ENCODE results near the gene UNC5C.

Gene UNC5C

GRCh38 chr4:95362066-95362465, 186.7 kb downstream of the UNC5C start:
- Histone ChIP-seq H3K4me1 (ENCODE audit: insufficient read depth, low read length) (0 out of 2 replicates have a peak, but pooled peaks cover 3% of the 10 kb centered on the region), H3K36me3 (ENCODE audit: insufficient read depth, low read length) (no peaks in the 10 kb centered on the region), H3K9me3 (ENCODE audit: control insufficient read depth, insufficient read depth, low read length) (no peaks in the 10 kb centered on the region), H3K9ac (ENCODE audit: low read depth, low read length) (no peak overlapping the region)

GRCh38 chr4:95361696-95361965, 187.1 kb downstream of the UNC5C start:
- H3K4me1 ChIP-seq (ENCODE audit: insufficient read depth, low read length), result 0 out of 2 replicates have a peak, but pooled peaks cover 3% of the 10 kb centered on the region
- no peaks in the 10 kb centered on the region for H3K9me3 ChIP-seq (ENCODE audit: control insufficient read depth, insufficient read depth, low read length)
- H3K36me3 ChIP-seq (ENCODE audit: insufficient read depth, low read length), result no peaks in the 10 kb centered on the region
- H3K9ac ChIP-seq (ENCODE audit: low read depth, low read length), result no peak overlapping the region

- no peaks in the 10 kb centered on the region for H3K9me3 ChIP-seq (ENCODE audit: control insufficient read depth, insufficient read depth, low read length)
- H3K4me1 ChIP-seq (ENCODE audit: insufficient read depth, low read length), result 0 out of 2 replicates have a peak, but pooled peaks cover 3% of the 10 kb centered on the region
- no peak overlapping the region for H3K9ac ChIP-seq (ENCODE audit: low read depth, low read length)
- no peaks in the 10 kb centered on the region for H3K36me3 ChIP-seq (ENCODE audit: insufficient read depth, low read length)
Measured at GRCh38 chr4:95360906-95361695, 187.7 kb downstream of the UNC5C start.

GRCh38 chr4:95360256-95360903, 188.4 kb downstream of the UNC5C start:
- Histone ChIP-seq H3K36me3 (ENCODE audit: insufficient read depth, low read length) (no peaks in the 10 kb centered on the region), H3K9ac (ENCODE audit: low read depth, low read length) (no peak overlapping the region), H3K4me1 (ENCODE audit: insufficient read depth, low read length) (0 out of 2 replicates have a peak, but pooled peaks cover 3% of the 10 kb centered on the region), H3K9me3 (ENCODE audit: control insufficient read depth, insufficient read depth, low read length) (no peaks in the 10 kb centered on the region; the same call in 1 of the 2 replicates)

GRCh38 chr4:95358421-95358820, 190.4 kb downstream of the UNC5C start:
- Histone ChIP-seq H3K4me1 (ENCODE audit: insufficient read depth, low read length) (0 out of 2 replicates have a peak, but pooled peaks cover 3% of the 10 kb centered on the region), H3K9me3 (ENCODE audit: control insufficient read depth, insufficient read depth, low read length) (no peaks in the 10 kb centered on the region; the same call in 1 of the 2 replicates), H3K36me3 (ENCODE audit: insufficient read depth, low read length) (no peaks in the 10 kb centered on the region), H3K9ac (ENCODE audit: low read depth, low read length) (no peak overlapping the region)

GRCh38 chr4:95355021-95355420, 193.8 kb downstream of the UNC5C start:
- no peaks in the 10 kb centered on the region; the same call in 1 of the 2 replicates for H3K9me3 ChIP-seq (ENCODE audit: control insufficient read depth, insufficient read depth, low read length)
- no peaks in the 10 kb centered on the region for H3K36me3 ChIP-seq (ENCODE audit: insufficient read depth, low read length)
- H3K9ac ChIP-seq (ENCODE audit: low read depth, low read length), result no peak overlapping the region
- H3K4me1 ChIP-seq (ENCODE audit: insufficient read depth, low read length), result no peaks in the 10 kb centered on the region

GRCh38 chr4:95348418-95348817, 200.4 kb downstream of the UNC5C start:
- Histone ChIP-seq H3K9ac (ENCODE audit: low read depth, low read length) (no peak overlapping the region), H3K36me3 (ENCODE audit: insufficient read depth, low read length) (no peaks in the 10 kb centered on the region), H3K9me3 (ENCODE audit: control insufficient read depth, insufficient read depth, low read length) (no peaks in the 10 kb centered on the region), H3K4me1 (ENCODE audit: insufficient read depth, low read length) (no peaks in the 10 kb centered on the region)

- H3K9ac ChIP-seq (ENCODE audit: low read depth, low read length), result no peak overlapping the region
- H3K4me1 ChIP-seq (ENCODE audit: insufficient read depth, low read length), result no peaks in the 10 kb centered on the region
- H3K9me3 ChIP-seq (ENCODE audit: control insufficient read depth, insufficient read depth, low read length), result no peaks in the 10 kb centered on the region
Measured at GRCh38 chr4:95343235-95343634, 205.5 kb downstream of the UNC5C start.

GRCh38 chr4:95340191-95340590, 208.6 kb downstream of the UNC5C start:
- Histone ChIP-seq H3K4me1 (ENCODE audit: insufficient read depth, low read length) (no peaks in the 10 kb centered on the region), H3K9ac (ENCODE audit: low read depth, low read length) (no peak overlapping the region), H3K9me3 (ENCODE audit: control insufficient read depth, insufficient read depth, low read length) (no peaks in the 10 kb centered on the region), H3K36me3 (ENCODE audit: insufficient read depth, low read length) (no peaks in the 10 kb centered on the region)

More at GRCh38 chr4:95343235-95343634, 205.5 kb downstream of the UNC5C start:
- no peaks in the 10 kb centered on the region for H3K36me3 ChIP-seq (ENCODE audit: insufficient read depth, low read length)

GRCh38 chr4:95325665-95326064, 223.1 kb downstream of the UNC5C start:
- Histone ChIP-seq H3K9me3 (ENCODE audit: control insufficient read depth, insufficient read depth, low read length) (no peaks in the 10 kb centered on the region), H3K36me3 (ENCODE audit: insufficient read depth, low read length) (no peaks in the 10 kb centered on the region), H3K4me1 (ENCODE audit: insufficient read depth, low read length) (no peaks in the 10 kb centered on the region), H3K9ac (ENCODE audit: low read depth, low read length) (no peak overlapping the region)

- H3K9me3 ChIP-seq (ENCODE audit: control insufficient read depth, insufficient read depth, low read length), result no peaks in the 10 kb centered on the region
- no peak overlapping the region for H3K9ac ChIP-seq (ENCODE audit: low read depth, low read length)
- no peaks in the 10 kb centered on the region for H3K36me3 ChIP-seq (ENCODE audit: insufficient read depth, low read length)
- peaks cover 4% of the 10 kb centered on the region; the same call in 1 of the 2 replicates for H3K4me1 ChIP-seq (ENCODE audit: insufficient read depth, low read length)
Measured at GRCh38 chr4:95319169-95319568, 229.6 kb downstream of the UNC5C start.

GRCh38 chr4:95318483-95318882, 230.3 kb downstream of the UNC5C start:
- no peaks in the 10 kb centered on the region for H3K36me3 ChIP-seq (ENCODE audit: insufficient read depth, low read length)
- H3K9ac ChIP-seq (ENCODE audit: low read depth, low read length), result no peak overlapping the region
- no peaks in the 10 kb centered on the region for H3K9me3 ChIP-seq (ENCODE audit: control insufficient read depth, insufficient read depth, low read length)
- peaks cover 4% of the 10 kb centered on the region; the same call in 1 of the 2 replicates for H3K4me1 ChIP-seq (ENCODE audit: insufficient read depth, low read length)

GRCh38 chr4:95318044-95318443, 230.7 kb downstream of the UNC5C start:
- Histone ChIP-seq H3K36me3 (ENCODE audit: insufficient read depth, low read length) (no peaks in the 10 kb centered on the region), H3K9ac (ENCODE audit: low read depth, low read length) (no peak overlapping the region), H3K9me3 (ENCODE audit: control insufficient read depth, insufficient read depth, low read length) (no peaks in the 10 kb centered on the region), H3K4me1 (ENCODE audit: insufficient read depth, low read length) (peaks cover 4% of the 10 kb centered on the region; the same call in 1 of the 2 replicates)

- Histone ChIP-seq H3K4me1 (ENCODE audit: insufficient read depth, low read length) (peaks cover 4% of the 10 kb centered on the region; the same call in 1 of the 2 replicates), H3K36me3 (ENCODE audit: insufficient read depth, low read length) (no peaks in the 10 kb centered on the region), H3K9me3 (ENCODE audit: control insufficient read depth, insufficient read depth, low read length) (no peaks in the 10 kb centered on the region), H3K9ac (ENCODE audit: low read depth, low read length) (no peak overlapping the region)
Measured at GRCh38 chr4:95317085-95317793, 231.5 kb downstream of the UNC5C start.

Measured in ES-I3 (cell line).